ENCODE data around the gene KIF2C. TPM values are rescaled to one million over a fixed set of nuclear protein-coding genes. Genes with fewer than 3 reads are reported as not detected.

KIF2C gene
- total and polyA plus RNA-seq, 9 of the 15 experiments (the other 6 are each of a cell fraction or from before 2014, with no cell fraction given): 84.9 to 226 (median 169) TPM

GRCh38 chr1:44808938-44809917 is 69.6 kb downstream of the KIF2C start (continued):
- no peak for TF ChIP-seq NONO (IDR thresholded peaks at IDR 0.05; ENCODE audit: low read depth in 2 of 2, low read length in 1 of 2)
- peak; percentile 79 for TF ChIP-seq MAFK (IDR thresholded peaks at IDR 0.05; ENCODE audit: low read length)

DNA sequence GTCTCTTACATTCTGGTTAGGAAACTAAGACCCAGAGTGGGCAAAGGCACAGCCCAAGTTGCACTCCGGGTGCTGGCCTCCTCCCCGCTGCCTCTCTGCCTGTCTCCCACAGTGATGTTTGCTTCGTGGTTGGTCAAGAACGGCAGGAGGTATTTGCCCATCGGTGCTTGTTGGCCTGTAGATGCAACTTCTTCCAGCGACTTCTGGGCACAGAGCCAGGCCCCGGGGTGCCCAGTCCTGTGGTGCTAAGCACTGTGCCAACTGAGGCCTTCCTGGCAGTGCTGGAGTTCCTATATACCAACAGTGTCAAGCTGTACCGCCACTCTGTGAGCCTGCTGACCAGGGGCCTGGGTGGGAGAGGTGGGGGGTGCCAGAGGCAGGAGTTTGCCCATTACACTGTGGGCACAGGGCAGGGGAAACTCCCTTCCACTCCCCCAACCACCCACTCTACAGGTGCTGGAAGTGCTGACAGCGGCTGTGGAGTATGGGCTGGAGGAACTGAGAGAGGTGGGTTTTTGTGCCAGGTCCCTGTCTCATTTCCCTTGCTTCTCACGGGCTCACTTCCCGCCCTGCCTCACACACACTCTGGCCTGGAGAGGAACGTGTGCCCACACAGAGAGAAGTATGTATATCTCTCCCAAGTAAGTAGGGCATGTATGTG is 70.6 kb downstream of the KIF2C start:
- no peak for ATAC-seq
- H3K4me1 ChIP-seq (replicated peaks in 1 of 2; ENCODE audit: control insufficient read depth in 2 of 2, insufficient read depth in 2 of 2, low read length in 2 of 2): peaks cover 59 to 72% of the 10 kb centered on the region in 2 experiments
- H3K4me2 ChIP-seq (ENCODE audit: insufficient read depth, low read length): peak overlapping the region; percentile 80
- in situ Hi-C loops (cut with MboI): no loop called here
- intact Hi-C loops (cut with micrococcal nuclease): no loop called here
- no peak overlapping the region for H2AFZ ChIP-seq (ENCODE audit: low read depth, low read length)
- no peak overlapping the region; the same call in 2 of the 3 replicates for H3K27ac ChIP-seq (ENCODE audit: extremely low read depth, low read depth, low read length)
- H4K20me1 ChIP-seq (replicated peaks; ENCODE audit: control insufficient read depth, insufficient read depth, low read length): no peaks in the 10 kb centered on the region
- no peaks in the 10 kb centered on the region; the same call in 1 of the 2 replicates for H3K9me3 ChIP-seq (replicated peaks; ENCODE audit: control insufficient read depth, insufficient read depth, low read depth, low read length)
- peak overlapping the region in 1 of 2 experiments; percentile 24; a peak in 1 of 4 replicates for H3K9ac ChIP-seq (ENCODE audit: insufficient read depth in 1 of 2, low read depth in 2 of 2, low read length in 2 of 2)
- ChIA-PET CTCF (ENCODE audit: low intra/inter-chr PET ratio) (no interaction called here), POLR2A (interaction anchor here (0.6 to 16.9 kb wide), 10 partner anchors 9 to 202 kb away, joined by 3 to 594 read pairs (median 14); partner anchors contain the start of genes HECTD3, PLK3, RNU5D-1 and RPS8)
- FAIRE-seq: no peak
- WGBS (ENCODE audit: insufficient coverage, low coverage, missing lambda C conversion rate): 77% methylated on average over 12 of the region's 12 CpGs
- no peaks in the 10 kb centered on the region for H3K27me3 ChIP-seq (ENCODE audit: control insufficient read depth in 2 of 2, insufficient read depth in 2 of 2, low read length in 2 of 2)
- H3K4me3 ChIP-seq: no peak overlapping the region
- H3K79me2 ChIP-seq (ENCODE audit: control insufficient read depth, insufficient read depth, low read length): peaks cover 13% of the 10 kb centered on the region; the same call in 1 of the 3 replicates
- peaks cover 6% of the 10 kb centered on the region for H3K9me1 ChIP-seq (ENCODE audit: control insufficient read depth, insufficient read depth, low read length)
- BruUV-seq (replicated peaks): no TSS peak
- no peak for TF ChIP-seq ZEB2 (IDR thresholded peaks at IDR 0.05)
- TF ChIP-seq, protein P1, sequence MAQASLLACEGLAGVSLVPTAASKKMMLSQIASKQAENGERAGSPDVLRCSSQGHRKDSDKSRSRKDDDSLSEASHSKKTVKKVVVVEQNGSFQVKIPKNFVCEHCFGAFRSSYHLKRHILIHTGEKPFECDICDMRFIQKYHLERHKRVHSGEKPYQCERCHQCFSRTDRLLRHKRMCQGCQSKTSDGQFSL (CRISPR knock-in tag; IDR thresholded peaks at IDR 0.05): peak; percentile 54; the same call in 1 of the 2 replicates
- TF ChIP-seq, protein P1 (tag; IDR thresholded peaks at IDR 0.05): no peak
- no peak for TF ChIP-seq CREBBP (IDR thresholded peaks at IDR 0.05; ENCODE audit: low read depth, low read length)
- TF ChIP-seq SIX5 (IDR thresholded peaks at IDR 0.05; ENCODE audit: borderline replicate concordance in 1 of 2, insufficient read depth in 1 of 2, low read depth in 1 of 2, low read length in 2 of 2): no peak
- TF ChIP-seq HMGN3 (IDR thresholded peaks at IDR 0.05; ENCODE audit: borderline replicate concordance, extremely low read depth, insufficient read length, low read depth, low read length): no peak
- peak; percentile 36; the same call in 1 of the 2 replicates for TF ChIP-seq NFIC (IDR thresholded peaks at IDR 0.05)
- peaks cover 18% of the 10 kb centered on the region; the same call in 2 of the 3 replicates for H3K36me3 ChIP-seq (ENCODE audit: control insufficient read depth, insufficient read depth, low read length)
- no peak for DNase-seq (ENCODE audit: extremely low read depth in 1 of 4, low spot score in 3 of 4)

Data from K562 (cell line).